ENCODE measurements around the gene KCTD16.

Gene KCTD16

DNA sequence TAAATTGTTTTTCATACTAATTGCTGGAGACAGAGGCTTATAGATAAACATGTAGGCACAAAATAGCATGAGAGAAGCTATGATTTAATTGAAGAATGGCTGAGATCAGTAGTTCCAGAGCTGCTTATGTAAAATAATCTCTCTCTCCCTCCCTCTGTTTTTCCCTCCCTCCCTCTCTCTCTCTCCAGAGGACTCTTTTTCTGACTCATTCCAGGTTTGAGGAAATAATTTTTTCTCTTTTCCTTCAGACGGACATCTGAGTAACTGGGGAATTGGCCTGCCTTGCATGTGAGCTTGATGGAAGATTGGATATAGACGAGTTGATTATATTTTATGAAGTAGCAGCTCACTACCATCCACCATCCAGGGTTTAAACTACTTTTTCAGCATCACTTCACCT lies 35.5 kb downstream of the KCTD16 start:
- no peak for DNase-seq (ENCODE audit: low read depth in 2 of 3, low spot score in 1 of 3)

DNA sequence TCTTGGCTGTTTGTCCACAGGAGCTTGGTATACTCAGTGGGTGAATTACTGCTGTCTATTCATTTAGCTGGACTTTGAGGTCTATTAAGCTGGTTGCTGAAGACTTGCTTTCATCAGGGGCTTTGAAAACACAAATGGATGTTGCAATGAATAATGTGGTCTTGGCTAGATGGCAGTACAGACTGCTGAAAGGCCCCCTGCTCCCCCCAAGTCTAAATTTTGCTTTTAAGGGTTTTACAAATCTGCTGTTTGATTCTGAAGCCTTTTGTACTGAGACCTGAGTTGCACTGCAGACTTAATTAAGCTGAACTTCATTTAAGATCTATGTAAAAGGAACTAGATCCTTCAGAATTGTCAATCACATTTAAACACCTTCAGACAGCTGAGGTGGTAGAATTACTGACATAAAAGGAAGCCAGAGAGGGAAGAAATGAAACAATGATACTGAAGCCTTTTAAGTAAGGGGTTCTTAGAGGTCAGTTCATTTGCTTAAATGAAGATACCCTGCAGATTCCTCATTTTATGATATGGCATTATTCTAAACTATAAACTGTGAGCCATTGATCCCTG lies 37.3 kb downstream of the KCTD16 start:
- DNase-seq (ENCODE audit: low read depth in 2 of 3, low spot score in 1 of 3) = no peak

DNA sequence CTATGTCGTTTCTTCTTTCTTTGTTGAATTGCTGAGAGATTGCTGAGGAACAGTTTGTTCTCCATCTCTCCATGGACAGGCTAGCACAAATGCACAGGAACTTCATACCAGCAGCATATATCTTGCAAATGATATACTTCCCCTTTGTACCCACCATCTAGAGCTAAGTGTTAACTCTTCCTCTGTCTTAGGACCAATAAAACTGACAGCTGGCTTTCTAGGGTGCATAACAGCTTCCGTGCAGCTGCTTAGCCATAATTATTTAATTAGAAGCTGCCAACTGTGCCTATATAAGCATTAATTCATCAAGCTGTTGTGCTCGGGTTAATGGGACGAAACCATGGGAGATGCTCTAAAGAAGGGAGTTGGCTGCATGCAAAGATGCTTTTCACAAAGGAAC lies 38.7 kb downstream of the KCTD16 start:
- DNase-seq (ENCODE audit: low read depth in 2 of 3, low spot score in 1 of 3) = no peak

DNA sequence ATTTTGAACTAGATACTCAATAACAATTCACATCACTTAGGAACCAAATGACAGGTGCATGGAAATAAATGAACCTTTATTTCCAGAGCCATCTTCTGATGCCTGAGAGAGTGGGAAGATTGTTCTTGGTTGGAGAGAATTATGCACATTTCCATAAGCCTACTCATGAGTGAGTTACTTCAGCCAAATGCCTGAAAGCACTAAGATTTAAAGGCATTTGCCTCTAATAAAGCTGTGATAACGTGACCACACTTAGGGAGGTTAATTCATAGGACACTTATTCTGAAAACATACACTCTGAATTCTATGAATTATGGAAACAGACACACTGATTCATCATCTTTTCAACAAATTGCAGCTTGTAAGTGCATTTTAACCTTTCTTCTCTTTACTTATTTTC lies 40.0 kb downstream of the KCTD16 start:
- no peak for DNase-seq (ENCODE audit: low read depth in 2 of 3, low spot score in 1 of 3)

DNA sequence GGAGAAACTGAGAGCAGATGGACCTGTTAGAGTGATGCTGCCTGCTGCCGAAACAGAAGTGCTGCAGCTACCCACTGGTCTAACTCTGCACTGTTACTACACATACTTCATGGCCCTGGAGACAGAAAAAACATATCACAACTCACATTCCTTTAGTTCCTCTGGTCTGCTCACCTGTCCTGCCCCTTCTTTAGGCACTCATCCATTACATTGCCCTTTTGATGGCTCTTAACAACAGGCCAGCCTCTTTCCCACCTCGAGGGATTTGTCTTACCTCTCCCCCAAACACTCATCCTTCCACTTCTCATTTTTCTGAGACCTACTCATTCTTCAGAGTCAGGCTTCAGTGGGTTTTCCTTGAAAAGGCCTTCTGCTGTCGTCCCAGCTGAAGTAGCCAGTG lies 49.2 kb downstream of the KCTD16 start:
- DNase-seq (ENCODE audit: low read depth in 2 of 3, low spot score in 1 of 3) = no peak

DNA sequence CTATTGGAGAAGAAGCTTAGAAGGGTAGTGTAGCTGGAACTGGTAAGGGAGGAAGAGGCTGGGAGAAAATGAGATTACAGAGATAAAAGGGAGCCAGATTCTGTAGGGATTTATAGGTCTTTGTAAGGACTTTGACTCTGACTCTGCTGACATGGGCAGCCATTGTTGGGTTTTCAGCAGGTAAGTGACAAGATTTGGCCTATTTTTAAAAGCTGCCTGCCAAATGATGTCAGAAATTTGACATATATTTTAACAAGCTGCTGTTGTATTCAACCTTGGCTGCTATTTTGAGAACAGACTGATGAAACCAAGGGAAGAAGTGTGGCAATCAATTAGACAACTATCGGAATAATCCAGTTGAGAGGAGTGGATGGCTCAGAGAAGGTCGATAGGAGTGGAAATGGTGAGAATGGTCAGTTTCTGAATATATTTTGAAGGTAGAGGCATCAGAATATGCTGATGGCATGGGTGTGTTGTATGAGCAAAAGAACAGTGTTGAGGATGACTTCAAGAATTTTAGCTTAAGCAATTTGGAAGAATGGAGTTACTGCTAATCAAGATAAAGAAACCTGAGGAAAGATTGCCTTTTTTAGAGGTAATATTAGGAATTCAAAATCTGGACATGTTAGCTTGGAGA lies 56.8 kb downstream of the KCTD16 start:
- no peak for DNase-seq (ENCODE audit: low read depth in 2 of 3, low spot score in 1 of 3)

DNA sequence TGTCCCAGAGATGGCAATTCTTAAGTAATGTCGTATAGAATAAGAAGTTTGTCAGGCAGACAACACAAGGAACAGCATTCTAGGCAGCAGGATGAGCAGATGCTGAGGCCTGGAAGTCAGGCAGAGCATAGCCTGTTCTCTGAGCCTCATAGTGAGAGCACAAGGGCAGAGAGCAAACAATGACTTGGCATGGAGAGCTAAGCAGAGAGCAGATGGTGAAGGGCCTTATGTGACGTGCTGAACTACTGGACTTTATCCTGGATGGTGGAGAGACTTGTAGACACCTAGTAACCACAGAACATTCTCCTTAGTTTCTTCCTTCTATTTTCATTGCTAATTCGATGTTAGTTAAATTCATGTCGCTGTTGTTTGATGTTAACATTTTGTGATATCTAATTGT lies 60.1 kb downstream of the KCTD16 start:
- DNase-seq (ENCODE audit: low read depth in 2 of 3, low spot score in 1 of 3) = no peak

DNA sequence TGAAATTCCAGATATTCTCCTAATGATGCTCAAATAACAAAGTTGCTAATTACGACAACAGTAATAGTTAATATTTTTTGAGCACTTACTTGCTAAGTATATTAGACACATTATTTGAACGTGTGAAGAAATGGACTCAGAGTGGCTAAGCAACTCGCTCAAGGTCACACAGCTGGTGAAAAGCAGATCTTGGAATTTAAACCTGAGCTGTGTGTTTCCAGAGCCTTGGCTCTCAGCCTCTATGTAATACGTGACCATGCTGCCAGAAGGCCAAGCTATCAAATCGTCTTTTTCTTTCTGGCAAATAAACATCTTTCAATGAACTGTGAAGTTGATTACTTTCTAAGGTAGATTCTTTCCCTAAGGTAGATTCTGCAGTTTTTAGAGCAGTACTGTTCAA lies 61.6 kb downstream of the KCTD16 start:
- DNase-seq (ENCODE audit: low read depth in 2 of 3, low spot score in 1 of 3) = no peak

DNA sequence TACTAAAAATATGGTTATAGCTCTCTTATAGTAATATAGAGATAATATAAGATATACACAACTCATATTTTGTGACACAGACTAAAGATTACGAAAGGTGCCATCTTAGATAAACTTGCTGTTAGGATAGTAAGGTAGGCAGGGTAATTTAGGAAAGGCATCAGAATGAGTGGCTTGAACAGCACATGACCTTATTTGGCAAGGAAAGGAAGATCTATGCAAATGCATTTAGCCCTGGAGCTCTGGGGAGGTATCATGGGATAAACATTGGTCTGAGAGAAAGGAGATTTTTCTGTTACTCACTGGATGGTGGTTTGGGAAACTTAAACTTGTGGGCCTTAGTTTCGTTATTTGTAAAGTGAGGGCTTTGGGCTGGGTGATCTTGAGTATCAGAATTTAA lies 65.8 kb downstream of the KCTD16 start:
- DNase-seq (ENCODE audit: low read depth in 2 of 3, low spot score in 1 of 3) = no peak

DNA sequence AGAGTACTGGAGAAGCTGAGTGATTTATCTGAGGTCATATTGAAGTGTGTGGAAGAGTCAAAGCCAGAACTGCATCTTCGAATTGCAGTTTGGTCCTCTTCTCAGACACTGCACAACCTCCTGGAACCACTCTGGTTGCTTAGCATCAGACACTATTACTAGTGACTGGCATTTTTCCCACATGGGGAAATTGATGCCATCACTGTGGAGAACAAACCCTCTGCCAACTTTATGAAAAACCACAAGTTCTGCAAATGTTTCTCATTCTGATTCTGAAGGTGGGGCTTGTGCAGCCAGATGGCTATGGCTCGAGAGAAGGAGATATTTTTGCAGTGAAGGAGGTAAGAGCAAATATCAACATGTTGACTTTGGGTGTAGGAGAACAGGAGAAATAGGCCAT lies 67.2 kb downstream of the KCTD16 start:
- no peak for DNase-seq (ENCODE audit: low read depth in 2 of 3, low spot score in 1 of 3)

DNA sequence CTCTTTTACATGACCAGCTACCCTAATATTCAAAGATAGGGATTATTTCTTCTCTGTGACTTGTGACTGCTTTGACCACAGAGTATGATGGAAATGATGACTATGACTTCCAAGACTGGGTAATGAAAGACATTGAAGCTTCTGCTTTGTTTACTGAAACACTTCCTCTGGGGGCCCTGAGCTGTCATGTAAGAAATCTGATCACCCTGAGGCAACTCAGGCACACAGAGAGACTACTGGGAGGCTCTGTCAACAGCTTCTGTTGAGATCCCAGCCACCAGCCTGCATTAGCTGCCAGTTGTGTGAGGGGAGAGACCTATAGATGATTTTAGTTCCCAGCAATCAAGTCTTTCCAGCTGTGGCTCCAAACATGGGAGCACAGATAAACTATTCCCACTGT lies 76.5 kb downstream of the KCTD16 start:
- DNase-seq (ENCODE audit: low read depth in 2 of 3, low spot score in 1 of 3) = no peak

DNA sequence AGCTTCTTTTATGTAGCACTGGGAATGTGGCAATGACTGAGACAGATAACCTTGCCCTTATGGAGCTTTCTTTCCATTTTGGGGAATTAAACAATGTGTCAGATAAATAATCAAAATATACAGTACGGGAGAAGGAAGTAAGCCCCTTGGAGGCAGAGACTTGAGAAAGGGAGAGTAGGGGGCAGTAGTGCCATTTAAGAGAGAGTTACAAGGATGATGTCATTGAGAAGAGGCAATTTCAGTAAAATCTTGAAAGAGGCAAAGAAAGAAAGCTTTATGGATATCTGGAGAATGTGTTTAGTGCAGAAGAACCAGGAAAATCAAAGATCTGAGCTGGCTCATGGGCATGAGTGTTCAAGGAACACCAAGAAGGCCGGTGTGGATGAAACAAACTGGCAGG lies 77.3 kb downstream of the KCTD16 start:
- DNase-seq (ENCODE audit: low read depth in 2 of 3, low spot score in 1 of 3) = no peak

DNA sequence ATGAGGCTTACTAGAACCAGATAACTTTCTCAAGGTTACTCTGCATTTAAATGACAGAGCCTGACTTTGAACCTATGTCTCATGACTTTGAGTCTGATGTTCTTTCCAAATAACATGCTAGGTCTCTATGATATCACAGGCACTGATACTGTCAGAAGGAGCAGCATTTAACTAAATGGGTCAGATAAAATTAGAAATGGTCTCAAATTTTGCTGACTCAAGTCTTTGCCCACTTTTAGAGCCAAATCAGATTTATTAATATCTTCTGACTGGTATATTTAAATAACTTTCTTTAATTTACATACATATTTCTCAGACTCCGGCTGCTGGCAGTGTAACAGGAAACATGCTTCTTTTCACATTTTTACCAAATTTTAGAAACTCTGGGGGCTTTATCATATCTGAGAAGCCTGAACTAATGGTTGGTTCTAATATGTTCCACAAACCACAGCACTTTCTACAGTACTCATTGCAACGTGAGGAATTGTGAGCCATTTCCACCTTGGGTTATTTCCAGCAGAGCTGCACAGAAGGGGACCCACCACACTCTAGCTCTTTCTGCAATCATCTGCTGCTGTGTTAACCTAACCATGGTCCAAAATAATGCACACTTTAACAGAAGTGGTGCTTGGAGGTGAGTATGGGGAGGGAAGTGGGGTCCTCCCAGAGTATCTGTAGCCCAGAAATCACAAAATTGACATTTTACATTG lies 79.2 kb downstream of the KCTD16 start:
- DNase-seq (ENCODE audit: low read depth in 2 of 3, low spot score in 1 of 3) = no peak

DNA sequence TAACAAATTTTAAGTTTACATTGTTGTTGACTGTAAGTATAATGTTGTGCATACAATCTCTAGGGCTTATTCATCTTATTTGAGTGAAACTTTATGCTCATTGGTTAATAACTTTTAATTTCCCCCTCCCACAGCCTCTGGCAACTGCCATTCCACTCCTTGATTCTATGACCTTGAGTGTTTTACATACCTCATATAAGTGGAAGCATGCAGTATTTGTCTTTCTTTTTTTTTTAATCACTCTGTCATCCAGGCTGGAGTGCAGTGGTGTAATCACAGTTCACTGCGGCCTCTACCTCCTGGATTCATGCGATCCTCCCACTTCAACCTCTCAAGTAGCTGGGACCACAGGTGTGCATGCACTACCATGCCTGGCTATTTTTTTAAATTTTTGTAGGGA lies 83.9 kb downstream of the KCTD16 start:
- DNase-seq (ENCODE audit: low read depth in 2 of 3, low spot score in 1 of 3) = no peak

DNA sequence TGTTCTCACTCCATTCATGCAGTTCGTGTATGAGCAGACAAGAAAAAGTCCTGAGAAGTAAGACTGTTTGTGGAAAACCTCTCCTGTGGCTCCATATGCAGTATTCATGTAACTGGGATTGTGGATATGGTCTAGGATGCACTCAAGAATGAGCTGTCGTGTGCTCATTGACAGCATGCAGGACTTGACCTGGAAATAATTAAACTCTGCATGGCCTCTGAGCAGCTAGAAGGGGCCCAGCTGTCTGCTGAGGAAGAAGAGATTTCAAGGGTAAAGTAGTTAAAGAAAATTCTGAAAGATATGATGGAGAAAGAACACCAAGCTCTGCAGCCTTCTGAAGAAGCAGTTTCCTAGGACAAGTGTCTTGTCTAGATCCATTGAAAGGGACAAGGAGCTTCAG lies 89.4 kb downstream of the KCTD16 start:
- no peak for DNase-seq (ENCODE audit: low read depth in 2 of 3, low spot score in 1 of 3)

DNA sequence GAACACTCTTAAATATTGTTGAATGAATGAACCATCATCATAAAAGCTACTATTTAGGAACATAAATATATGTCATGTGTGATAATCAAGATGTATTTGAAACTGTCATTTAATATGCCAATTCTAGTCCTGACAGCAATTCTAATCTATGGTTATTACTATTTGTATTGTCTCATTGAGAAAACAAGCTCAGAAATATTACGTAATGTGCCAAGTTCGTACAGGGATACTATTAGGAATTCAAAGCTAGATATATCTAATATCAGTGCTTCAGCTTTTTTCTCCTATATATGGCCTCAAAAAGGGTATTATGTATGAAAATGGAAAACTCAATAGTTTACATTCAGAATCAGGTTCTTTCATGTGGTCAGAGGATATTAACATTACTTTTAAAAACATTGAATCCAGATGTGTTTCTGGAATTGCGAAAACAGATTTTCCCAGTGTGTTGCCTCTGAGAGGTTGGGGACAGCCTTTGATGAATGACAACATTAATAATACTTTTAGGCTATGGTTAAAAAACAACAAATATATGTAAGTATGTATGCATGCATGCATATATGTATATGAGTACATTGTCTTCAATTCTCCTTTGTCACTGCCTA lies 95.1 kb downstream of the KCTD16 start:
- no peak for DNase-seq (ENCODE audit: low read depth in 2 of 3, low spot score in 1 of 3)

DNA sequence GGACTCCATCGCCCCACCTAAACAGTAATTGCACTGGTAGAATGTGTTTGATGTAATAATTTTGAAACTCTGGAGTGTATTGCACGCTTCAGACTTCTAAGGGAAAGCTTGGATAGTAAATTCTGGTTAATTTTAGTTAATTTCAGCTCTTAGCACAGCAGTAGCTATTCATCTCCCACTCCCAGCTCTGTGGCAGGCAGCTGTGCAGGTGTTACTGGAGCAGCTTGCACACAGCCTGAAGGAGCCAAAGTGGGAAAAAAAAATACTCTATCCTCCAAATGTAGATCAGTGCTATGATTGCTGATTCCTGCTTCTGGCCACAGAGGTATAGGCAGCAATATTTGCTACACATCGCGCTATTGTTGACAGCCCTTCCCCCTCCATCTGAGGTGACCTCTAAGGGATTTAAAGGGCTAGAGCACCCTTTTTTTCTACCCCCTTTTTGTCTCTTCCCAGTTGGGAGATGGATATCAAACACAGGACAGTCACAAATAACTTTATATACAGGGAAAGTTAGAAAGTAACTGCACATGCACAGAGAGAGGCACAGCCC lies 97.4 kb downstream of the KCTD16 start:
- no peak for DNase-seq (ENCODE audit: low read depth in 2 of 3, low spot score in 1 of 3)

DNA sequence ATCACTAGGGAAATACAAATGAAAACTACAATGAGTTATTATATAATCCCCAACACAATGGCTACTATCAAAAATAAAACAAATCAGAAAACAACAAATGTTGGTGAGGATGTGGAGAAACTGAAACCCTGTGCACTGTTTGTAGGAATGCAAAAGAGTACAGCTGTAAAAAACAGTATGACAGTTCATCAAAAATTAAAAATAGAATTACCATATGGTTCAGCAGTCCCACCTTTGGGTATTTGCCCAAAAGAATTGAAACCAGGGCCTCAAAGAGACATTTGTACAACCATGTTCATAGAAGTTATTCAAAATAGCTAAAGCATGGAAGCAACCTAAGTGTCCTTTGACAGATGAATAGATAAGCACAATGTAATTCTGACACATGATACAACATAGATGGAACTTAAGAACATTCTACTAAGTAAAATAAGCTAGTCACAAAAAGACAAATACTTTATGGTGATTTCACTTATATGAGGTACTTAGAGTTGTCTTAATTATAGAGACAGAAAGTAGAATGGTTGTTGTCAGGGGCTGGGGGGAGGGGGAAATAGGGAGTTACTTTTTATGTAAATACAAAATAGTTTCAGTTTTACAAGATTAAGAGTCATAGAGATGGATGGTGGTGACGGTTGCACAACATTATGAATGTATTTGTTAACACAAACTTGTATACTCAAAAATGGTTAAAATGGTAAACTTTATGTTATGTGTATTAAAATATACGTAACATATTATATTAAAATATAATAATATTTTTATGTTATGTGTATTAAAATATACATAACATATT lies 102.8 kb downstream of the KCTD16 start:
- DNase-seq (ENCODE audit: low read depth in 2 of 3, low spot score in 1 of 3) = no peak

DNA sequence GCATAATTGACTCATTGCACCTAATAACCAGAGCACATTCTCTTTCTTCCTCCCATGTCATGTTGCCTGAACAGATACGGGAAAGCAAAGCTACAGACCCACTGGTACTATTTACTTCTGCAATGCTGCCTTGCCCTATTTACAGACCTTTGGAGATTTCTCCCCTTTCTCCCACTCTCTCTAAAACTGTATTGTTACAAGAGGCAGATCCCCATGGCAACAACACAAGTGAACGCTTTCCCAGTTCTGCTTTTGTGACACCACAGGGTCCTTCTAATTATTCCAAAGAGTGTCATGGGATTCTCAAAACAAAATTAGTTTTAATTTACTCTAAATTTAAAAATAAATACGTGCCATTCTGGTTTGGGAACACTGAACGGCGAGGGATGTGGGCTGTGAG lies 104.7 kb downstream of the KCTD16 start:
- DNase-seq (ENCODE audit: low read depth in 2 of 3, low spot score in 1 of 3) = no peak

DNA sequence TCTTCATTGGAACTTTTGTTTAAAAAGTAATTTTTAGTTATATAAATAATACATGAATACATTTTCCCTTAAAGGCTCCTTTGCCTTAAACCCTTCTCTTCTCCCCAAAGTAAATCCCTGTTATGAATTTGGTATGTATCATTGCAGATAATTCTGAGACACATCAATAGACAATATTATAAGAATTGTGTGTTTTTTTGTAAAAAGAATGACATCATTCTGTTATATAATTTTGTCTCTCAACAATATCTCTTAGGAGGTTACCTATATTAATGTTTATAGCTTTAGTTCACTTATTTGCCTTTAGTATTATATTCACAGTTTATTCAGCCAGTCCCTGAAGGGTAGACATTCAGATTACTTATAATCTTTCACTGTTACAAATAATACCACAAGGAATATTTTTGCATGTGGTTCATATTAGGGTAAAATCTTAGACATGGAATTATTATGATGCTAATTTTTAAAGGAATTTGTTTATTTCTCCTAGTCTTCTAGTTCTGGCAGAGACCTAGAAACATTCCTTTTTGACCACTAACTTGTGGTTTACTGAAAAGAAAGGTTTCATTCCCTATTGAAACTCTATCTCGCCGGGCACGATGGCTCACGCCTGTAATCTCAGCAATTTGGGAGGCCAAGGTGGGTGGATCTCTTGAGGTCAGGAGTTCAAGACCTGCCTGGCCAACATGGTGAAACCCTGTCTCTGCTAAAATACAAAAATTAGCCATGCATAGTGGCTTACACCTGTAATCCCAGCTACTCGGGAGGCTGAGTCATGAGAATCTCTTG lies 105.6 kb downstream of the KCTD16 start:
- DNase-seq (ENCODE audit: low read depth in 2 of 3, low spot score in 1 of 3) = no peak

DNA sequence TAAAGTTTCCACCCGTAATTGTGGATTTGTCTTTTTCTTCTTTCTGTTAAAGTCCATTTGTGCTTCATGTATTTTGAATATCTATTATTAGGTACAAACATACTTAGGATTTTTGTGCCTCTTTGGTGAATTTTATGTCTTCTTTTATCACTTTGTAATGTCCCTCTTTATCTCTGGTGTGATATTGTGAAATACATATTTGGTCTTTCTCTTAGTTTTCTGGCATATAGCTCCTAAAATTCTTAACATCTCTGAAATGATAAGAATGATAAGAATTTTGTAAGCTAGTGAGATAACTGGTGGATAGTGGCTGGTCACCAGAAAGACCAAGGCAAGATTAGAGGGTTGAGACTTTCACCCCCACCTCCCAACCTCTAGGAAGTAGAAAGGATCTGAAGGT lies 111.1 kb downstream of the KCTD16 start:
- no peak for DNase-seq (ENCODE audit: low read depth in 2 of 3, low spot score in 1 of 3)

All from stimulated activated CD4-positive, alpha-beta T cell treated with anti-CD3 and anti-CD28 coated beads, Interleukin-12 subunit alpha, Interleukin-12 subunit beta, amount 100 ng/mL, for 48 hours (primary cell).